Endothelial cell of umbilical vein (primary cell): ENCODE results near the gene MISP3. TPM values are rescaled to one million over a fixed set of nuclear protein-coding genes. Genes with fewer than 3 reads are reported as not detected.

ENCODE experiments used
- BruUV-seq: library from RNA; stranded (reverse); fragments of 400-500 nt; replicated peaks from 2 replicates; lab custom pipeline; 2021; lab: Mats Ljungman, UMichigan
- CTCF ChIA-PET: fragments of 300-600, 350-600 bp; sonication (Branson Sonifier 250); formaldehyde crosslinking; loops from one replicate; lab custom pipeline; 2021; ENCODE audit warnings: antibody characterized with exemption, inconsistent platforms; lab: Charles Lee
- POLR2A ChIA-PET: fragments of 300-600, 350-600 bp; sonication (Branson Sonifier 250); formaldehyde crosslinking; loops from one replicate; lab custom pipeline; 2021; ENCODE audit warnings: antibody characterized with exemption, inconsistent platforms; lab: Charles Lee
- DNase-seq: peaks from one replicate; pipeline ENCODE4 v3.0.0-alpha.2; 2011; ENCODE audit warnings: low read depth, low spot score
- FAIRE-seq: peaks from 2 replicates; lab custom pipeline; 2011; peaks lifted over from hg19 to GRCh38; lab: Jason Lieb, UNC
- H2AFZ ChIP-seq: 2 replicates; pipeline ENCODE4 v1.6.0; 2012; ENCODE audit warnings: low read depth, low read length, control low read depth, inconsistent platforms
- H3K27ac ChIP-seq: 2 replicates; pipeline ENCODE4 v1.5.1; 2011; ENCODE audit warnings: low read depth, mild to moderate bottlenecking, control low read depth, low read length, moderate library complexity; ENCODE audit not compliant: insufficient read depth
- H3K27me3 ChIP-seq, 2 experiments: 2 replicates each; pipeline versions ENCODE4 v1.6.0 to v1.6.1; 2011; ENCODE audit warnings: low read length in 2 of 2, mixed read lengths in 1 of 2; ENCODE audit not compliant: control insufficient read depth in 2 of 2, insufficient read depth in 2 of 2
- H3K36me3 ChIP-seq, 2 experiments: 2 replicates in 1 of 2; 3 replicates in 1 of 2; pipeline ENCODE4 v1.5.1; 2011; ENCODE audit warnings: low read length in 2 of 2, mild to moderate bottlenecking in 1 of 2, moderate library complexity in 1 of 2; ENCODE audit not compliant: control insufficient read depth in 2 of 2, insufficient read depth in 2 of 2; ENCODE audit errors: extremely low read depth in 1 of 2
- H3K4me1 ChIP-seq: 3 replicates; pipeline ENCODE4 v1.5.1; 2011; ENCODE audit warnings: mild to moderate bottlenecking, low read length; ENCODE audit not compliant: control insufficient read depth, insufficient read depth; ENCODE audit errors: extremely low read depth
- H3K4me2 ChIP-seq: 2 replicates; pipeline ENCODE4 v1.6.1; 2011; ENCODE audit warnings: low read length, control low read depth, mixed read lengths; ENCODE audit not compliant: insufficient read depth
- H3K4me3 ChIP-seq, 3 experiments: fragments of 200-600 bp in 1 of 3; sonication (generic), shearing (Covaris generic) in 1 of 3; replicated peaks in 1 of 3; 2 replicates each; pipeline ENCODE4 v1.5.1; 2011 to 2016; ENCODE audit warnings: control low read depth in 3 of 3, low read length in 3 of 3, mild to moderate bottlenecking in 2 of 3, inconsistent platforms in 1 of 3, low read depth in 1 of 3, moderate library complexity in 1 of 3; ENCODE audit not compliant: insufficient read depth in 1 of 3
- H3K79me2 ChIP-seq: 2 replicates; pipeline ENCODE4 v1.6.0; 2012; ENCODE audit warnings: low read length, inconsistent platforms; ENCODE audit not compliant: control insufficient read depth, insufficient read depth
- H3K9ac ChIP-seq: replicated peaks from 2 replicates; pipeline ENCODE3; 2011; ENCODE audit warnings: low read length, control low read depth; ENCODE audit not compliant: insufficient read depth; ENCODE audit errors: extremely low read depth
- H3K9me1 ChIP-seq: replicated peaks from 3 replicates; pipeline ENCODE4 v1.6.0; 2011; ENCODE audit warnings: mild to moderate bottlenecking, low read length; ENCODE audit not compliant: control insufficient read depth, insufficient read depth; ENCODE audit errors: extremely low read depth
- H3K9me3 ChIP-seq: replicated peaks from 2 replicates; pipeline ENCODE4 v1.5.1; 2012; ENCODE audit warnings: low read length, inconsistent platforms; ENCODE audit not compliant: control insufficient read depth, insufficient read depth
- H4K20me1 ChIP-seq: replicated peaks from 2 replicates; pipeline ENCODE3; 2011; ENCODE audit warnings: mild to moderate bottlenecking, low read length; ENCODE audit not compliant: control insufficient read depth, insufficient read depth; ENCODE audit errors: extremely low read depth
- CTCF ChIP-seq, 2 donors: IDR thresholded peaks; 1 replicate in 1 of 2; 2 replicates in 1 of 2; pipeline ENCODE4 v1.5.1; 2011; ENCODE audit warnings: low read length in 2 of 2, mild to moderate bottlenecking in 2 of 2, moderate library complexity in 2 of 2, control low read depth in 1 of 2, inconsistent platforms in 1 of 2, low read depth in 1 of 2; ENCODE audit not compliant: insufficient read depth in 1 of 2; ENCODE audit errors: extremely low read depth in 1 of 2
- EZH2 ChIP-seq: IDR thresholded peaks from 2 replicates; pipeline ENCODE4 v1.6.1; 2012; ENCODE audit warnings: borderline replicate concordance, low read depth, mild to moderate bottlenecking, moderate library complexity, low read length, inconsistent platforms; ENCODE audit not compliant: severe bottlenecking
- FOS ChIP-seq: IDR thresholded peaks from 2 replicates; pipeline ENCODE4 v1.6.1; 2011; ENCODE audit warnings: mild to moderate bottlenecking, low read length, moderate library complexity, borderline replicate concordance; ENCODE audit not compliant: insufficient read depth
- GATA2 ChIP-seq: IDR thresholded peaks from 2 replicates; pipeline ENCODE4 v1.7.0; 2011; ENCODE audit warnings: low read depth, mild to moderate bottlenecking, moderate library complexity, mixed read lengths, low read length; ENCODE audit not compliant: insufficient read length, insufficient read depth
- JUN ChIP-seq: IDR thresholded peaks from 2 replicates; pipeline ENCODE4 v1.6.1; 2011; ENCODE audit warnings: borderline replicate concordance, low read depth; ENCODE audit not compliant: insufficient read length, insufficient read depth
- MYC ChIP-seq: IDR thresholded peaks from one replicate; pipeline ENCODE4 v1.6.1; 2011; ENCODE audit warnings: mild to moderate bottlenecking, low read depth, low read length
- POLR2A ChIP-seq: IDR thresholded peaks from 2 replicates; pipeline ENCODE4 v1.6.1; 2012; ENCODE audit warnings: low read depth, mild to moderate bottlenecking, control low read depth, low read length
- POLR2AphosphoS5 ChIP-seq: IDR thresholded peaks from 2 replicates; pipeline ENCODE4 v1.6.1; 2012; ENCODE audit warnings: low read depth, mild to moderate bottlenecking, control low read depth, low read length, moderate library complexity; ENCODE audit not compliant: insufficient read depth
- dilution Hi-C: fragments of 300-500 bp; cut with MboI; formaldehyde crosslinking; loops from one replicate; pipeline ENCODE4 v1.15.0; 2019; ENCODE audit warnings: low sequenced_read_pairs; ENCODE audit not compliant: extremely low pct_ligation_motif_present
- intact Hi-C: fragments of 100-400 bp; cut with micrococcal nuclease; formaldehyde crosslinking; loops from one replicate; pipeline ENCODE4 v1.10.0; 2022
- polyA plus RNA-seq, 4 experiments: library from polyadenylated mRNA; depleted of rRNA in 3 of 4; stranded (reverse) in 3 of 4; unstranded in 1 of 4; fragments of >200 nt; gene quantifications; 2 replicates each; pipeline versions ENCODE4 v1.2.1 to v1.2.3, GENCODE V29; 2011 to 2012; ENCODE audit warnings: missing spikeins in 1 of 4
- total RNA-seq: library from RNA; stranded (reverse); gene quantifications from 2 replicates; pipeline ENCODE4 v1.2.3, GENCODE V29; 2021

The MISP3 gene
- total and polyA plus RNA-seq, 2 donors (not counting 3 experiments of a cell fraction or from before 2014, with no cell fraction given) = 0.26 to 0.31 TPM

DNA sequence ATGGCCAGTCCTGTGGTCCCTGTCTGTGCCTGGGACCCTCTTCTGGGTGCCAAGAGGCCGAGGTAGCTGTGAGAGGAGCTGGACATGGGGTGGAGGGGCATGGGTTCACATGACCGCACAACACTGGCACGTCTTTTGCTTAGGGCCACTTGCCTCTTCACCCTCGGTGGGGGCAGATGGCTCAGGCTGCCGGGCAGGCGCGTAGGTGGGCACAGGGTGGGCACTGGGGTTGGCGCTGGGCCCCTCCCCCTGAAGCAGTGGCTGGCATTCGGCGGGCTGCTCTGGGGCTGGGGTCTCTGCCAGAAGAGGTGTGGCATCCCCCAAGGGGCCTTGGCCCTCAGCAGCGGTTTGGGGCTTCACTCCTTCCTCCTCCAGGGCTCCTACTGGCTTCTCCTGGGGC, 19.1 kb upstream of the MISP3 start:
- intact Hi-C loops = no loop called here
- TF ChIP-seq POLR2AphosphoS5 (no peak), CTCF (IDR thresholded peaks at IDR 0.05; ENCODE audit: extremely low read depth in 1 of 2, insufficient read depth in 1 of 2, low read depth in 1 of 2, low read length in 2 of 2) (no peak), MYC (no peak), GATA2 (no peak), JUN (no peak), EZH2 (no peak), FOS (no peak), POLR2A (no peak)
- Histone ChIP-seq H2AFZ (no peak overlapping the region), H3K9me1 (no peaks in the 10 kb centered on the region), H4K20me1 (no peaks in the 10 kb centered on the region), H3K27me3 (peaks cover 3 to 4% of the 10 kb centered on the region in 2 experiments), H3K9ac (no peak overlapping the region), H3K27ac (no peak overlapping the region), H3K4me3 (no peak overlapping the region), H3K9me3 (no peaks in the 10 kb centered on the region), H3K36me3 (no peaks in the 10 kb centered on the region), H3K4me1 (no peaks in the 10 kb centered on the region), H3K4me2 (no peak overlapping the region), H3K79me2 (no peaks in the 10 kb centered on the region)
- DNase-seq (no peak), FAIRE-seq (no peak)
- BruUV-seq = no TSS peak
- POLR2A ChIA-PET = no interaction called here
- dilution Hi-C loops = no loop called here
- CTCF ChIA-PET = interaction anchor here (0.9 to 3.4 kb wide), 6 partner anchors 10 to 22 kb away, joined by 3 to 14 read pairs (median 7); partner anchors contain the start of genes IL27RA and MISP3
